GM21526 (cell line): ENCODE data around the gene RNU6-9.

Experiments used
- ATAC-seq: cut with Tn5 transposase; IDR thresholded peaks from one replicate; pipeline ENCODE4 v1.9.1; 2021; ENCODE audit warnings: moderate library complexity; ENCODE audit not compliant: unreplicated experiment, low FRiP score

The RNU6-9 gene

DNA sequence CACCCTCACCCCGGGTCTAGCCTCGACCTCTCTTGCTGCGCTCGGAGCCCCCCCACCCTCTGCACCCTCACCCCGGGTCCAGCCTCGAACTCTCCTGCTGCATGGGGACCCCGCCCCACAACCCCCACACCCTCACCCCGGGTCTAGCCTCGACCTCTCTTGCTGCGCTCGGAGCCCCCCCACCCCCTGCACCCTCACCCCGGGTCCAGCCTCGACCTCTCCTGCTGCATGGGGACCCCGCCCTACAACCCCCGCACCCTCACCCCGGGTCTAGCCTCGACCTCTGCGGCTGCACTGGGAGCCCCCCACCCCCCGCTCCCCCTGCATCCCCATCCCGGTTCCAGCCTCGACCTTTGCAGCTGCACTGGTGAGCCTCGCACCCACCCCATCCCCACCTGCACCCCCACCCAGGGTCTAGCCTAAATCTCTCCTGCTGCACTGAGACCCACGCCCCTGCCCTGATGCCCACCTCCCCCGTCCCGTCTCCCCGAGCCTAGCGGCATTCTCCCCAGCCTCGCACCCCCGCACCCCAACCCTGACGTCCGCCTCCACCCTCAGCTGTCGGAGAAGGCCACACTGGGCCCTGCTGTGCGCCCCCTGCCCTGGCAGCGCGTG lies 32.0 kb upstream of the RNU6-9 start:
- ATAC-seq, result no peak

DNA sequence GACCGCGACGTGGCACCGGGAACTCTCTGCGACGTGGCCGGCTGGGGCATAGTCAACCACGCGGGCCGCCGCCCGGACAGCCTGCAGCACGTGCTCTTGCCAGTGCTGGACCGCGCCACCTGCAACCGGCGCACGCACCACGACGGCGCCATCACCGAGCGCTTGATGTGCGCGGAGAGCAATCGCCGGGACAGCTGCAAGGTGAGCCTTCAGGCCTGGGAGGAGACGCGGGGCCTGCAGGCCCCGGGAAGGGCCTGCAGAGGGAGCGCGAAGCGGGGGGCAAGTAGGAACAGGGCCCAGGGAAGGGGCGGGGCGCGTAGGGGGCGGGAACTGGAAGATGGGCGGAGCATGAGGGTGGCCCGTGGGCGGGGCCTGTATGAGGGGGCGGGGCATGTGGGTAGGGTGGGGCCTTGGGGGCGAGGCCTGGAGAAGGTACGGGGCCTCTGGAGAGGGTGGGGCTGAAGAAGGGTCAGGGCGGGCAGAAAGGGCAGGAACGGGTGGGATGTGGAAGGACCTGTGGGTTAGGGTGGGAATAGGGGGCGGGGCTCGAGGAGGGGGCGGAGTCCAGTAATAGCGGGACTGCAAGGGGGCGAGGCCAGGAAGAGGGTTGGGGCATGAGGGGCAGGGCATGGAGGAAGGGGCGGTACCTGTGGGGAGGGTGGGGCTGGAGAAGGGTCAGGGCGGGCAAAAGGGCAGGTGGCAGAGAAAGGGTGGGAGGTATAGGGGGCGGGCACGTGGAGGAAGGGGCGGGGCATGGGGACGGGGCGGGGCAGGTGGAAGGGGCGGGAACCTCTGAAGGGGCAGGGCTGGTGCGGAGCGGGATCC lies 31.3 kb upstream of the RNU6-9 start:
- no peak for ATAC-seq

DNA sequence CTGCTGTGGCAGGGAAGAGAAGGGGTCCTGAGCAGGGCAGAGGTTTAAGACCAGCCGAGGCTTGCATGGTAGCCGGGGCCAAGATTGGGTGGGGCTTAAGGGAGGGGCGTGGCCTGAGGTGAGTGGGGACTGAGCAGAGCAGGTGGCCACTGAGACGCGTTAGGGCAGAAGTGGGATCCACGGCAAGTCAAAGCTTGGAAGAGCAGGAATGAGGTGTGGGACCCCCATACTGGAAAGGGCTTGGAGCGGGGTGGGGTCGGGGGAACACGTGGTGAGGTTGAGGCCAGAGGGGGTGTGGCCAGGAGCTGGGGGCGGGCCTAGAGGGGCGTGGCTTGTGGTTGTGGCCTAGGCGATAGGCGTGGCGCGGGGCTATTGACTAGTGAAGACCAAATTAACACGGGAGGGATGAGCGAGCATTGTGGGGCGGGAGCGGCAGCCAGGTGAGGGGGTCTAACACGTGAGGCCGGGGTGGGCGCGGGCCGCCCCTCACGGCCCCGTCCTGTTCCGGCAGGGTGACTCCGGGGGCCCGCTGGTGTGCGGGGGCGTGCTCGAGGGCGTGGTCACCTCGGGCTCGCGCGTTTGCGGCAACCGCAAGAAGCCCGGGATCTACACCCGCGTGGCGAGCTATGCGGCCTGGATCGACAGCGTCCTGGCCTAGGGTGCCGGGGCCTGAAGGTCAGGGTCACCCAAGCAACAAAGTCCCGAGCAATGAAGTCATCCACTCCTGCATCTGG lies 30.5 kb upstream of the RNU6-9 start:
- no peak for ATAC-seq

DNA sequence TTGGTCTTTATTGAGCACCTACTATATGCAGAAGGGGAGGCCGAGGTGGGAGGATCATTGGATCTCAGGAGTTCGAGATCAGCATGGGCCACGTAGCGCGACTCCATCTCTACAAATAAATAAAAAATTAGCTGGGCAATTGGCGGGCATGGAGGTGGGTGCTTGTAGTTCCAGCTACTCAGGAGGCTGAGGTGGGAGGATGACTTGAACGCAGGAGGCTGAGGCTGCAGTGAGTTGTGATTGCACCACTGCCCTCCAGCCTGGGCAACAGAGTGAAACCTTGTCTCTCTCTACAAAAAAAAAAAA lies 30.0 kb upstream of the RNU6-9 start:
- ATAC-seq, result no peak

DNA sequence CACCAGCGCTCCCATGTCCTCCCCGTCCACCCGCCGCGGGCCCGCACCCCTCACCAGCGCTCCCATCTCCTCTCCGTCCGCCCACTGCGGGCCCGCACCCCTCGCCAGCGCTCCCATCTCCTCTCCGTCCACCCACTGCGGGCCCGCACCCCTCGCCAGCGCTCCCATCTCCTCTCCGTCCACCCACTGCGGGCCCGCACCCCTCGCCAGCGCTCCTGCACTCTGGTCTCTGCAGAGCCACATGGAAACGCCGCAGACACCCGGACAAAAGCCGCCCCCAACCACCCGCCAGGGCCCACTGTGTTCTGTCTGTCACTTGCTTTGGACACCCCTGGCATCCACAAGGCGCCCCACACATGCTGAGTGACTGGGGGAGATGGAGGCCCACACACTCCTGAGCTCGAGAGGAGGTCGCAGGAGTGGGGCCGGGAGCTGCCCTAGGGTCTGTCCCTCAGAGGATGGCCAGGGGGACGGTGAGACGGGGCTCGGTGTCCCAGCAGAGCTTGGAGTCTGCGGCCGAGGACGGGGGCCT lies 26.4 kb upstream of the RNU6-9 start:
- ATAC-seq, result no peak

DNA sequence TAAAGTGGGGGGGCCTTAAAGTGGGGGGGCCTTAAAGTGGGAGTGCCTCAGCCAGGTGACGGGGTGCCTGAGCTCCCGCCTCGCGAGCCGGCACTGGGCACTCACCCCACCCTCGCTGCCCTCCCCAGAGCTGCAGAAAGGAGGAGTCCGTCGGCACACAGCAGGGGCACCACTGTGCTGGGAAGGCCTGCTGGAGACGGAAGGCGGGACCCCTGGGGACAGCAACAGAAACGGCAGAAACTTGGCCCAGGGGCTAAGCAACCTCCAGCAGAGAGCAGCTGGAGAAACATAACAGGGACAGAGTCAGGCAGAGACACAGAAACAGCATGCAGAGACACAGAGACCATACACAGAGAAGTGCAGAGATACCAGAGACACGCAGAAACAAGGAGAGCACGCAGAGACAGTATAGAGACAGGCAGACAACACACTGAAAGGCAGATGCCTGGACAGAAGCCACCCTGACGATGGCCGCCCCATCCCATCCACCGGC lies 25.9 kb upstream of the RNU6-9 start:
- no peak for ATAC-seq

DNA sequence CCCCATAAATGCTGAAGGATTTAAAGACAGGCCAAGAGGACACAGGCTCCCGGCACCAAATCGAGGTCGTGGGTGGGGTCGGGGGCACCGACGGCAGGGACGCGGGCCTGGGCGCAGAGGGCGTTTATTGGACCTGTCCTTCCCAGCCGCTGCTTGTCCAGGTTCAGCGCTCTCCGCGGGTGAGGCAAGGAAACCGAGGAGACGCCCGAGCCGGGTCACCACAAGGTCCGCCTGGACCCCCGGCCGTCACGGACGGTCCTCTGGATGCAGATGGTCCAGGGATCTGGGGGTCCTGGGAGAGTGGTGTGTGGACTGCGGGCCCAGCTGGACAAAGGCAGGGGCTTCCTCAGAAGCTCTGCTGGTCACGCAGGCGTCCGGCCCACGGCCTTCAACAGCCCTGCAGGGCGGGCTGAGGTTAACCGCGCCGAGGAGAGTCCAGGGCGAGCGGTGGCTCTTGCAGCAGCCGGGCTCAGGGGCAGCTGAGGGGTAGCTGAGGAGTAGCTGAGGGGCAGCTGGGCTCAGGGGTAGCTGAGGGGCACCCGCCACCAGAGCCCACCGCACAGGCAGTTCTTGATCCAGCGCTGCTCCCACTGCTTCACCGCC lies 25.3 kb upstream of the RNU6-9 start:
- ATAC-seq, result no peak

DNA sequence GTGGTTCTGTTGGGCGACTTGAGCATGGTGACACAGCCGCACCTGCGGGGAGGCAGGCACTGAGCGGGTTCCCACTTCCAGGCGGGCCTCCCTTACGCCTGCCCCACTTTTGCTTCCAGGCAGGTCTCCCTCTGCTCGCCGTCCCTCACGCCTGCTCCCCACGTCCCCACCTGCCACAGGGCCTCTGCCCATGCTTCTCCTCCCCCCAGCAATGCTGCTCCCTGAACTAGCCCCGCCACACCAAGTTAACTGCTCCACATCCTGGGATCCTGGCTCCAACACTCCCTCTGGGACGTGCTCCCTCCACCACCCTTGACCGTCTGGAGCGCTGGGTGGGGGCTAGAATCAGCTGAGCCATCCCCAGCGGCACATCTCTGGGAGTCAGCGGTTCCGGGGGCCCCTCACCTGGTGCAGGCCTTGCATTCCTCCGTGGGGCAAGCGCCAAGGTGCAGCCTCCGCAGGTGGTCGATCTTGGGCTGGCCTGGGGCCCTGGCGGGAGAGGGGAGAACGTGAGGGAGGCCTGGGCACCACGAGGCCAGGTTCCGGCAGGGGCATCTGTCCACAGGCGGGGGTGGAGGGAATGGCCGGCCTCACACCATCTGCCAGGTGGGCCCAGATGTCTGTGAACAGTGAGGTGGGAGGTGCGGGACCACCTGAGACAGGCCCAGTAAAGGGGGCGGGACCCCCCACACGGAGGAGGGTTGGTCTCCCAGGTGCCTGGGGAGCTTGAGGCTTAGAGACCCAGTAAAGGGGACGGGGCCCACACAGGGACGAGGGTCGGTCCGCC lies 24.6 kb upstream of the RNU6-9 start:
- ATAC-seq, result no peak

- ATAC-seq, result no peak
These were observed 23.8 kb upstream of the RNU6-9 start for GRCh38 chr19:869245-870177.

DNA sequence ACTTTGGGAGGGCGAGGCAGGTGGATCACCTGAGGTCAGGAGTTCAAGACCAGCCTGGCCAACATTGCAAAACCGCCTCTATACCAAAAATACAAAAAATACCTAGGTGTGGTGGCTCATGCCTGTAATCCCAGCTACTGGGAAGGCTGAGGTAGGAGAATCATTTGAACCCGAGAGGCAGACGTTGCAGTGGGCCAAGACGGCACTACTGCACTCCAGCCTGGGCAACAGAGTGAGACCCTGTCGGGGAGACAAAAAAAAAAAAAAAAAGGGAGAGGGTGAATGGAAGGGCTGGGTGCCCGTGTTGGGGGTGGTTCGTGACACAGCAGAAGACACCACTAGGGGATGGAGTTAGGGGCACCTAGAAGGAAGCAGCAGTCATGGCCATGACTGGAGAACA lies 23.0 kb upstream of the RNU6-9 start:
- ATAC-seq, result no peak

- ATAC-seq, result no peak
These were observed 22.3 kb upstream of the RNU6-9 start for GRCh38 chr19:870963-871401.

DNA sequence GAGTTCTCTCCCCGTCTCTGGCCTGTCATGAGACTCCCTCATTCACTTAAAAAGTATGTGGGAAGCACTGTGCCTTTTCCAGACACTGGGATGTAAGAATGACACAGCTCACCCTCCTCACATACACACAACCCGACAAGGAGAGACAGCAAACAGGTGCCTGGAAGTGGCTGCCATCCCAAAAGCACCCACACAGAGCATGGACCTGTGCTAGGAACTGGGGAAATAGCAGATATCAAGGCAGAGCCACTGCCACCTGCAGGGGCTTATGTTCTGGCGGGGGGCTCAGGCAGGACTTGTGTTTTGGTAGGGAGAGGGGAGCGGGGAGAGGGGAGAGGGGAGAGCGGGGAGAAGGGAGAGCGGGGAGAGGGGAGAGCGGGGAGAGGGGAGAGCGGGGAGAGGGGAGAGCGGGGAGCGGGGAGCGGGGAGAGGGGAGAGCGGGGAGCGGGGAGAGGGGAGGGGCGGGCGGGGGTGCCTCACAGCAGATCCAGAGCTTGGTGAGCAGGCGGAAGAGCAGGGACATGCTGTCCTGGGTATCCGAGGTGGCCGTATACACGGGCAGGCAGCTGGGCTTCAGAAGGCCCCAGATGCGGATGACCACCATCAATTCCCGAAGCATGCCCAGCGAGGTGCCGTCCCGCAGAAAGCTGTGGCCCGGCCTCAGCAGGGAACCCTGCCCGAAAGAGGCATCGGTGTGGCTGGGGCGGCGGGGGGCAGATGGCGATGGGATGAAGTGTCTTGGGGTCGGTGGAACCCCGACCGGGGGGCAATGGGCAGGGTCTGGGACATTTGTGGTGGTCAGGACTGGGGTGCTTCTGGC lies 21.6 kb upstream of the RNU6-9 start:
- ATAC-seq, result no peak

GRCh38 chr19:872266-872951 lies 20.9 kb upstream of the RNU6-9 start:
- no peak for ATAC-seq

GRCh38 chr19:873084-873483 lies 20.2 kb upstream of the RNU6-9 start:
- ATAC-seq, result no peak

DNA sequence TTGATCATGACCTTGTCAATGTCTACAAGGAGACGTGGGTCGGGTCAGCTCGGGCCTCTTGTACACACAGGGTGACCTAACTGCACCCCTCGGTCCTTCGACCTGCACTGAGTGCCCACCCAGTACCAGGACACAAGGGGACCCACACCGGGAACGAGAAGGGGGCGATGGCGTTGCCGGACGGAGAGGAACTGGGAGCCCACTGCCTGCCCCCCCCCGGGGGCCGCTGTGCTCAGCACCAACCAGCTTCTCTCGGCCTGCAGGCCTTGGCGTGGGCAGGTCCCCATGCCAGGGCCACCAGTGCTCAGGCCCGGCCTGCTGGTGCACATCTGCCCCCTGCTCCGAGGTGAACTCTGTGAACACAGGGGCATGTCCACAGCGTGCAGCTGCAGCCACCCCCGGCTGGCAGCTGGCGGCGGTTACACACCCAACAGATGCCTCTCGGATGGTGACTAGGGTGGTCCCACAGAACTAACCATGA lies 19.7 kb upstream of the RNU6-9 start:
- no peak for ATAC-seq

DNA sequence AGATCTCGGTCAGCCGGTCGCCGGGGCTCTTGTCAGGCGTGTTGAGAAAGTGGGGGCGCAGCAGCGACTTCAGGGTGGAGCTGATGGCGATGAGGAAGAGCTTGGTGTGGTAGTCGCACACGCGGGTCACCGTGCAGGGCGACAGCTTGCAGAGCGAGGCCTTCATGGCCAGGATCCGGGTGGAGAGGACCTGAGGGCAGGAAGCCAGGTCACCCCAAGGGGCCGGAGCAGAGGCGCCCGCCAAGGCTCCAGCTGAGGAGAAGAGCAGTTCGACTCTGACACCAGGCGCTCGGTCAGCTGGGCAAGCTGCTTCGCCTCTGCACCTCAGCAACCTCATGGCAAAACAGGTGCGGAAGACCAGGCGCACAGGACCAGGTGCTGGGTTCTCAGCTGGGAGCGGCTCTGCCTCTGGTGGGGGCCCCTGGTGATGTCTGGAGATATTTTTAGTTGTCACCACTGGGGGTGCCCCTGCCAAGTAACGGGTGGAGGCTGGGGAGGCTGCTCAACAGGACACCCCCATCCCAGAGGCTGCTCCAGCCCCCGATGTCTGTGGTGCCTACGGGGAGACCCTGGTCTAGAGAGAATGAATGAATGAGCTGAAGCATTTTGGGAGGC lies 17.9 kb upstream of the RNU6-9 start:
- ATAC-seq, result no peak

DNA sequence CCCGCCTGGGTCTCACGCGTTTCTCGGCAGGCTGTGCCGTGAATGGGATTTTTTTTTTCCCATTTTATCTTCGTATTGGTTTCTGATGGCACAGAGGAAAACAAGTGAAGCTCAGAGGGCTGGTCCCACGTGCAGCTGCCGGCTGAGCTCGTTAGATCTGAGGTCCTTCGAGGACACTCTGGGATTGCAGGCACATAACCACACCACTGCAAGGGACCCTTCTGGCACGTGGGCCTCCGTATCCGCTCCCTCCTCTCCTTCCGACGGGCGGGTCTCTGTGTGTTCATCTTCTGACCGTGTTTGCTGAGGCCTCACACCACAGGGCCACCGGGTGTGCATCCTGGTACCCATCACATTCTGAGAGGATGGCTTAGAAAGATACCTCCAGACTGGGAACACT lies 17.2 kb upstream of the RNU6-9 start:
- ATAC-seq, result no peak
